ENCODE measurements around the gene CDK18.

The CDK18 gene

GRCh38 chr1:205510308-205510950 lies 6.0 kb downstream of the CDK18 start:
- peaks cover 9% of the 10 kb centered on the region for H3K27me3 ChIP-seq (ENCODE audit: insufficient read depth, poor library complexity, severe bottlenecking)
- no peak overlapping the region for H3K27ac ChIP-seq (replicated peaks)
- H3K4me3 ChIP-seq (replicated peaks; ENCODE audit: insufficient read depth, low read length), result no peak overlapping the region
- TF ChIP-seq CTCF (IDR thresholded peaks at IDR 0.05; ENCODE audit: insufficient read depth, low read length) (no peak), REST (IDR thresholded peaks at IDR 0.05; ENCODE audit: insufficient replicate concordance, low read depth) (no peak), SPI1 (IDR thresholded peaks at IDR 0.05; ENCODE audit: borderline replicate concordance, low read depth) (no peak), GABPA (IDR thresholded peaks at IDR 0.05; ENCODE audit: low read depth) (no peak), POLR2AphosphoS5 (IDR thresholded peaks at IDR 0.05; ENCODE audit: low read depth) (no peak)
- no peak for DNase-seq (ENCODE audit: low read depth in 1 of 2, low spot score in 1 of 2)

GRCh38 chr1:205510951-205511330 lies 6.5 kb downstream of the CDK18 start:
- TF ChIP-seq CTCF (IDR thresholded peaks at IDR 0.05; ENCODE audit: insufficient read depth, low read length), result no peak
- TF ChIP-seq GABPA (IDR thresholded peaks at IDR 0.05; ENCODE audit: low read depth), result no peak
- TF ChIP-seq REST (IDR thresholded peaks at IDR 0.05; ENCODE audit: insufficient replicate concordance, low read depth), result no peak
- TF ChIP-seq POLR2AphosphoS5 (IDR thresholded peaks at IDR 0.05; ENCODE audit: low read depth), result no peak
- no peak for TF ChIP-seq SPI1 (IDR thresholded peaks at IDR 0.05; ENCODE audit: borderline replicate concordance, low read depth)
- Histone ChIP-seq H3K4me3 (replicated peaks; ENCODE audit: insufficient read depth, low read length) (no peak overlapping the region), H3K27me3 (ENCODE audit: insufficient read depth, poor library complexity, severe bottlenecking) (peaks cover 4% of the 10 kb centered on the region), H3K27ac (replicated peaks) (no peak overlapping the region)
- no peak for DNase-seq (ENCODE audit: low read depth in 1 of 2, low spot score in 1 of 2)

GRCh38 chr1:205512059-205513045 lies 7.9 kb downstream of the CDK18 start:
- DNase-seq (ENCODE audit: low read depth in 1 of 2, low spot score in 1 of 2), result peak in 1 of 2 experiments; percentile 21
- TF ChIP-seq GABPA (IDR thresholded peaks at IDR 0.05; ENCODE audit: low read depth) (no peak), CTCF (IDR thresholded peaks at IDR 0.05; ENCODE audit: insufficient read depth, low read length) (no peak), POLR2AphosphoS5 (IDR thresholded peaks at IDR 0.05; ENCODE audit: low read depth) (no peak), REST (IDR thresholded peaks at IDR 0.05; ENCODE audit: insufficient replicate concordance, low read depth) (no peak), SPI1 (IDR thresholded peaks at IDR 0.05; ENCODE audit: borderline replicate concordance, low read depth) (no peak)
- Histone ChIP-seq H3K4me3 (replicated peaks; ENCODE audit: insufficient read depth, low read length) (no peak overlapping the region), H3K27me3 (ENCODE audit: insufficient read depth, poor library complexity, severe bottlenecking) (no peaks in the 10 kb centered on the region), H3K27ac (replicated peaks) (no peak overlapping the region)
